ENCODE results near the gene LIAS. TPM values are rescaled to one million over a fixed set of nuclear protein-coding genes. Genes with fewer than 3 reads are reported as not detected.

Gene LIAS
- total RNA-seq, 2 donors from 2014 or later, result 6.9 to 18.7 TPM

DNA sequence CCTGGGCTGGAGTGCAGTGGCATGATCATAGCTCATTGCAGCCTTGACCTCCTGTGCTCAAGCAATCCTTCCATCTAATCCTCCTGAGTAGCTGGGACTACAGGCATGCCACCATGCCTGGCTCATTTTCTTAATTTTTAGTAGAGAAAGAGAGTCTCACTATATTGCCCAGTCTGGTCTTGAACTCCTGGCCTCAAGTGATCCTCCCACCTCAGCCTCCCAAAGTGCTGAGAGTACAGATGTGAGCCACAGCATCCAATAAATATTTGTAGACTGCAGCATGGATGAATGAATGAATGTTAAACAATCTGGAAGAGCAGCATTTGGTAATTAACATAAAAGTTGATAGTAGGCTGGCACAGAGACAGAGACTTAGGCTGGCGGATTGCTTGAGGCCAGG is 32.1 kb upstream of the LIAS start:
- no peak for TF ChIP-seq CTCF (IDR thresholded peaks at IDR 0.05)
- H3K27me3 ChIP-seq, result no peaks in the 10 kb centered on the region
- no peak for DNase-seq (ENCODE audit: low spot score)
- H3K36me3 ChIP-seq, result no peaks in the 10 kb centered on the region
- no peaks in the 10 kb centered on the region for H3K9me3 ChIP-seq
- no peaks in the 10 kb centered on the region for H3K4me1 ChIP-seq
- no peak overlapping the region for H3K4me3 ChIP-seq
- no peak overlapping the region for H3K27ac ChIP-seq

GRCh38 chr4:39427520-39428114 is 31.2 kb upstream of the LIAS start:
- Histone ChIP-seq H3K27me3 (no peaks in the 10 kb centered on the region), H3K4me1 (no peaks in the 10 kb centered on the region), H3K36me3 (no peaks in the 10 kb centered on the region), H3K27ac (no peak overlapping the region), H3K9me3 (no peaks in the 10 kb centered on the region), H3K4me3 (no peak overlapping the region)
- no peak for TF ChIP-seq CTCF (IDR thresholded peaks at IDR 0.05)
- DNase-seq (ENCODE audit: low spot score), result no peak

DNA sequence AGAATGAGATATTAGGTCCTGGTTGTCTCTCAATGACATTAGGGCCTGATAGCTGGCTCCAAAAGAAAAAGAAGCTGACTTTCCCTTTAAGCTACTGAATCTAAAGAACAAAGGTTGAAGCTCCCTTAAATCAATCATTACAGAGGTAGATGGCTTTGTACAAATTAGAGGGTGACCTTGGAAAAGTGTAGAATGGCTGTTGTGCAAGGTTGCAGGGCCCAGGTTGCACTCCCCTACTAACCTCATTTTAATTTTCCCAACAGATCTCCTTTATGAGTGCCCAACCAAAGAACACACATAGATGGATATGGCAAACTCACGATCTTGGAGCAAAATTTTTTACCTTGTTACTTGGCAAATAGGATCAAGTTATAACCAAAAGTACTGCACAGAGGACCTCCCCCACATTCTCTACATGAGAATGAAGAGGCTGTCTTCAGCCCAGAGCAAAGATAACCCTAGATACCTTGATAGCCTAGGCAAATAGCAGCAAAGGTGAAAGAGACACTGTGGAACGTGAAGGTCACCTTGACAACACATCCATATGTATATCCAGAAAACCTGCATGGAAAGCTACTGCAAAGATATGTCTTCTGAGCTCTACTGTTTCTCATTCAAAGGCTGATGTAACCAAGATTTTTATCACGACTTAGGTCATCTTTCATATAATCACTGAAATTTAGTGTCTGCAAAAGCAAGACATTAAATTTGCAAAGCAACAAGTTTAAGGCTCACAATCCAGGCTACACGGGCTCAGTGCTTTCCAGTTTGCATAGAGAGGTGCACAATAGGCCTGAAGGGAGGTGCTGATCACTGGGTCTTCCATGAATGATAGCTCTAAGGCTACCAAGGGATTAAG is 29.2 kb upstream of the LIAS start:
- no peaks in the 10 kb centered on the region for H3K4me1 ChIP-seq
- H3K4me3 ChIP-seq, result no peak overlapping the region
- H3K9me3 ChIP-seq, result no peaks in the 10 kb centered on the region
- no peaks in the 10 kb centered on the region for H3K27me3 ChIP-seq
- no peak overlapping the region for H3K27ac ChIP-seq
- no peak for DNase-seq (ENCODE audit: low spot score)
- no peak for TF ChIP-seq CTCF (IDR thresholded peaks at IDR 0.05)
- H3K36me3 ChIP-seq, result no peaks in the 10 kb centered on the region

- Histone ChIP-seq H3K4me3 (no peak overlapping the region), H3K27ac (no peak overlapping the region), H3K27me3 (no peaks in the 10 kb centered on the region), H3K9me3 (no peaks in the 10 kb centered on the region), H3K4me1 (no peaks in the 10 kb centered on the region), H3K36me3 (no peaks in the 10 kb centered on the region)
- no peak for TF ChIP-seq CTCF (IDR thresholded peaks at IDR 0.05)
- DNase-seq (ENCODE audit: low spot score), result no peak
Measured at GRCh38 chr4:39433878-39434492, 24.9 kb upstream of the LIAS start.

DNA sequence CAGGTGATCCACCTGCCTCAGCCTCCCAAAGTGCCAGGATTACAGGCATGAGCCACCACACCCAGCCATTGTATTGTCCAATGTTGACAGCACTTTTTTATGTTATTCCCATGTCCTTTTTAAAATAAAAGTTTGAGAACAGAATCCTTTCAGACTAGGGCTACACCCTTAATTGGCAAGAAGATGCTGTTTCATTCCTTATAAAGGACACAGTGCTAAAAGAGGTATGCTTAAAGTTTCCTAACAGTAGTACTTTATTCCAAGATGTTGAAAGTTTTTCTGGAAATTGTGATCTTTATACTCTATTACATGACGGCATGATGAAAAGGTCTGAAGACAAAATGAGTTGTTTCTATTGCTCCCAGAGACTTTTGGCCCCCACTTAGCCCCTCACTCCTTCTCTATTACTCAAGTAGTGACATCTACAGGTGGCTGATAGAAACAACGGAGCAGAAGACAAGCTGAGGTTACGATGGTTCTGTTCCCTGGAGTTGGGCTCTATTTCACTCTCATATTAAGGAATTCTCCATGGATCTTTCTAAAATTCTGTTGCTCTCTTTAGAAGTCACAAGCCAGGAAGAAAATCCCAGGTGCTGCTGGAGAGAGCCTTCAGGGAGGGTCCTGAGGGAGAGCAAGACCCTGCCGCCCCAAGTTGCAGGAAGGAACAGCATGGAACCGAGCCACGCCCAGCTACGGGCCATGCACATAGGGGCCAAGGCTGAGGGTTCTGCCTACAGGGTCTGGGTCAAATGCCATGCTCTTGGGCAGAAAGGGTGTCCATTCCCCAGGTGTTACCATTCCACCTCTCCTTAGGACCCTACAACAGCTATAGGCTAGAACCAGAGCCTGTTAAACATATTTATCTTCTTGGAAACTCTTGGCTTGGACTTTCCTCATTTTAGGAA is 22.9 kb upstream of the LIAS start:
- Histone ChIP-seq H3K4me1 (no peaks in the 10 kb centered on the region), H3K36me3 (no peaks in the 10 kb centered on the region), H3K27me3 (no peaks in the 10 kb centered on the region), H3K9me3 (no peaks in the 10 kb centered on the region), H3K4me3 (no peak overlapping the region), H3K27ac (no peak overlapping the region)
- TF ChIP-seq CTCF (IDR thresholded peaks at IDR 0.05), result no peak
- no peak for DNase-seq (ENCODE audit: low spot score)

Data from right atrium auricular region (tissue), 2 donors.